H7 (cell line): ENCODE data around the gene CNTNAP5. TPM values are rescaled to one million over a fixed set of nuclear protein-coding genes. Genes with fewer than 3 reads are reported as not detected.
"Not testable (repeated sequence)": the region's sequence is repeated elsewhere in the genome, so short reads cannot be mapped to it uniquely, and the experiment has no call there.

Experiments used
- DNase-seq: peaks from one replicate; pipeline ENCODE4 v3.0.0; 2012
- H3K27me3 ChIP-seq: 2 replicates; pipeline ENCODE4 v1.6.0; 2011; ENCODE audit warnings: mild to moderate bottlenecking, low read length; ENCODE audit not compliant: control insufficient read depth, insufficient read depth
- H3K36me3 ChIP-seq: replicated peaks from 2 replicates; pipeline ENCODE4 v1.5.1; 2011; ENCODE audit warnings: low read length; ENCODE audit not compliant: control insufficient read depth, insufficient read depth
- H3K4me3 ChIP-seq: 2 replicates; pipeline ENCODE4 v1.5.1; 2011; ENCODE audit warnings: low read depth, mild to moderate bottlenecking, control low read depth, low read length, moderate library complexity; ENCODE audit not compliant: insufficient read depth
- total RNA-seq: library from RNA; depleted of rRNA; stranded (reverse); fragments of >200 nt; shearing (Covaris generic); gene quantifications from 2 replicates; pipeline ENCODE4 v1.2.3, GENCODE V29; 2014

The CNTNAP5 gene
- total RNA-seq, 1 experiment from 2014 or later, result 0.28 TPM

DNA sequence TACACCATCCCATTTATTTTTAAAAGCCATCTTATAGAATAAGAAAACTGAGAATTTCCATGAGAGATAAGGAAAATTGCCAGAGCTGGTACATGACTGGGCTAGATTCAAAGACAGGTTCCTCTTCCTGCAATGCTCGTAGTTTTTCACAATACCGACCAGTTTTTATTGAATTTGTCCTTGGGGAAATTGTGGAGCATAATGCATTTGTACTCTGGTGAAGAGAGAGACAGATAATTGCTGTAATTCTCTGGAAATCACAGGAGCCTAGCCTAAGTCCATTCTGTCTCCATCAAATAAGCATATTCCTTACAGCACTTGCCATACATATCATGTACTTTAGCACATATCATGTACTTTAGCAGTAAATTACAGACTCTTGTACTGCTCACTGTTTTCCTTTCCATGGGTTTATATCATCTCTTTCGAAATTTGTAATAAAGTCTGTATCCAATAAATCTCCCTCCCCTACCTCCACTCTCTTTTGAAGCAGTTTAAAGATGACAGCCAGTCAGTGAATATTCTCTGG, 355.2 kb downstream of the CNTNAP5 start:
- no peak overlapping the region for H3K4me3 ChIP-seq
- no peak for DNase-seq
- no peaks in the 10 kb centered on the region for H3K36me3 ChIP-seq
- no peaks in the 10 kb centered on the region for H3K27me3 ChIP-seq

- DNase-seq, result no peak
- Histone ChIP-seq H3K36me3 (no peaks in the 10 kb centered on the region), H3K4me3 (no peak overlapping the region), H3K27me3 (no peaks in the 10 kb centered on the region)
These were observed 357.1 kb downstream of the CNTNAP5 start for GRCh38 chr2:124382067-124382618.

- no peak overlapping the region for H3K4me3 ChIP-seq
- no peaks in the 10 kb centered on the region for H3K27me3 ChIP-seq
- H3K36me3 ChIP-seq, result no peaks in the 10 kb centered on the region
- no peak for DNase-seq
These were observed 370.9 kb downstream of the CNTNAP5 start for GRCh38 chr2:124395961-124396360.

- Histone ChIP-seq H3K27me3 (no peaks in the 10 kb centered on the region), H3K4me3 (no peak overlapping the region), H3K36me3 (no peaks in the 10 kb centered on the region)
- DNase-seq, result no peak
These were observed 377.2 kb downstream of the CNTNAP5 start for GRCh38 chr2:124402274-124402673.

- H3K27me3 ChIP-seq, DNase-seq, H3K36me3 ChIP-seq: not testable (repeated sequence)
- peak overlapping the region; percentile 10; the same call in 1 of the 2 replicates for H3K4me3 ChIP-seq
These were observed 382.9 kb downstream of the CNTNAP5 start for GRCh38 chr2:124407836-124408534.

DNA sequence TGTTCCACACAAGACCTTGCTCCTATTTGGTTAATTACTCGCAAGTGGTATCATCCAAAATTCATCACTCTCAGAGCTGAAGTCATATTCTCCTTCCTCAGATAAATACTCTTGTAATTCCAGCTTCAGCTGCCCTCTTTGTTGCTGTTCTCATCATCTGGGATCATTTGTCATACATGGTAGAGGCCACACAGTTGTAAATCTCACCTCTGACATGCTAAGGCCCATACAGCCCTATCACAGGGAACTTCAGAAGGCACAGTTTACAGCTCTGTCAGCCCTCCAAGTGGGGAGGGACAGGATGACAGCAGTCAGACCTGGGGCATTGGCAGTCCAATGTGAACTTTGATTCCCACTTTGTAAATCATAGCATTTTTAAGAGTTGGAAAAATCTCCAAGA, 399.0 kb downstream of the CNTNAP5 start:
- H3K36me3 ChIP-seq, result no peaks in the 10 kb centered on the region
- DNase-seq, result no peak
- no peak overlapping the region for H3K4me3 ChIP-seq
- H3K27me3 ChIP-seq, result no peaks in the 10 kb centered on the region

DNA sequence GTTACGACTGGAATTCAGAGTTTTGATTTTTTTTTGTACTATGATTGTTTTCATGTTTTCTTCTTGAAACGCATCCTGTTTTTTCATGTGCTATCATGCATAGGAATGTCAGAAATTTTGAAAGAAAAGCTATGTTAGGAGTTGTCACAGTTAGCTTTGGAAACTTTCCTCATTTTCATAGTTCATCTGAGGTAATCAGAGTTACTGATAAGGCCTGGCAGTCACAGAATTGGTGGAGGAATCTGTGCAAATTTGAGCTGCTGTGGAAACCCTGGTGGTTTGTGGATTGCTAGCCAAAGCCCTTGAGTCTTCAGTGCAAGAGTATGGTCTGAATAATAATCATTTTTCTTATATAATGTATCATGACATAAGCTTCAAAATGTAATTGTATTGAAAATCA, 401.0 kb downstream of the CNTNAP5 start:
- no peaks in the 10 kb centered on the region for H3K36me3 ChIP-seq
- H3K4me3 ChIP-seq, result no peak overlapping the region

GRCh38 chr2:124426625-124427024, 401.5 kb downstream of the CNTNAP5 start:
- Histone ChIP-seq H3K4me3 (no peak overlapping the region), H3K27me3 (no peaks in the 10 kb centered on the region), H3K36me3 (no peaks in the 10 kb centered on the region)
- DNase-seq, result peak; percentile 32

More for the DNA sequence above, 401.0 kb downstream of the CNTNAP5 start:
- DNase-seq, result no peak
- no peaks in the 10 kb centered on the region for H3K27me3 ChIP-seq

DNA sequence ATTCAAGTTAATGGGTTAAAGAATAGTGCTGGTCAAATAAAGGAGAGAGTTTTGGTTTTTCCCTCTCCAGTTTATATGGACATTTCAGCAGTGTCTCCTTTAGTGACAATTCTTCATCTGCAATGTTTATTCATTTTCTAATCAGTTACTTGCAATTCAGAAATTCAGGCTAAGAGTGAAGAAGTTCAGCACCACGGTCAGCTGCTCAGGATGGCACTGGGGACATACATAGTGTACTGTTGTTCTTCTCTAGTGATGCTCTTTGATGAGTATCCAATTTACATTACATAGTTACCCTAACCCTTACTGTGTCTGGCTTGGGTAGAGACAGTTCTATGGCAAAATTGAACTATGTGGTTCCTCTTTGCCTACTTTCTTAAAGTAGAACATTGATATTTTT, 412.7 kb downstream of the CNTNAP5 start:
- no peak for DNase-seq
- H3K27me3 ChIP-seq, result no peaks in the 10 kb centered on the region

DNA sequence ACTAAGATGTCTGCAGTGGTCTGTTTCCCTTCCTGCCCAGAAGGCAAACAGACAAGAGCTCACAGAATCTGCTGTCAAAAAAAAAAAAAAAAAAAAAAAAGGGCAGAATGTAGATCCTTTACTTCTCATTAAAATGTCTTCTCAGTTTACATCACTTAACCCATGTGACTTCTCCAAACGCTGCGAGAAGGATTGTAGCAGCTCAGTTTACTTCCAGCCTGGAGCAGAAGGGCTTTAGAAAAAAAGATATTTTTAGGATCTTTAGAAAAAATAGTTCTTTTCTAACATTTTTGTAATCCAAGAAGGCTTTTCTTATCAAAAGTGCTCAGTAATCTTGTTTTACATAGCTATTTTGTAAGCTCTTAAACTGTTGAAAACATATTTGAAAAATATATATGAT, 425.4 kb downstream of the CNTNAP5 start:
- Histone ChIP-seq H3K4me3 (no peak overlapping the region), H3K27me3 (no peaks in the 10 kb centered on the region), H3K36me3 (no peaks in the 10 kb centered on the region)
- no peak for DNase-seq

More for the DNA sequence above, 412.7 kb downstream of the CNTNAP5 start:
- Histone ChIP-seq H3K36me3 (no peaks in the 10 kb centered on the region), H3K4me3 (no peak overlapping the region)

DNA sequence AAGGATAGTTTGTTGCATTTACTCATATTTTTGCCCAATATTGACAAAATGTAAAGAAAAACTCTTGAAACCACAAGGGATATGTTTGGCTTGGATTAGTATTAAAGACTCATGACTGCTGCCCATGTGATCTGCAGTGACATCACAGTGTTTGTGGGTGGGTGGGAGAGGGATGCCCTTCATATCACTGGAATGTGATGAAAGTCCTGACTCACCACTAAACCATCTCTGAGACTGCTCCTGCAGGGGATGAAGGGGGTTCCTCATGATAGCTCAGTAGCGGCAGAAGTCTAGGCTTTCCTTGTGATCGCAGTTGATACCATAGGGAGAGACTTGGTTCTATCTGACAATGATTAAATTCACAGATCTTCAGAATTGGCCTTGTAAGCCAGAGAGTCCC, 451.2 kb downstream of the CNTNAP5 start:
- DNase-seq, result no peak
- Histone ChIP-seq H3K36me3 (no peaks in the 10 kb centered on the region), H3K4me3 (no peak overlapping the region), H3K27me3 (no peaks in the 10 kb centered on the region)

DNA sequence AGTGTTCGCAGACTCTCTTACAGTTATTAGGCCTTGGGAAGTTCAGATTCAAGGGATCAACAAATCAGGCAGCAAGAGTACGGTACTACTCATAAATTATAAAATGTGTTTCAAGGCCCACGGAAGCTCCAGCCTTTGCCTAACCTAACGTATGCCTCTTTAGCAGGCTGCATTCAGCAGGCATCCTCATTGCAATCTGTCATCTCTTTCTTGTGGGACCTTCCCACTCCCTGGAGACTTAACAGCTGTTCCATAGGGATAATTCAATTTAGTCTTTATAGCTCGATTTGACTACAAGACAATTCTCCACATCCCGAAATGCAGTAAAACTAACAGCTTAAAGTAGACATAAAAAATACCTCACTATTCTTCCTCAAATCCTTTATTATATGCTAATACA, 453.7 kb downstream of the CNTNAP5 start:
- Histone ChIP-seq H3K4me3 (no peak overlapping the region), H3K27me3 (no peaks in the 10 kb centered on the region), H3K36me3 (no peaks in the 10 kb centered on the region)
- DNase-seq, result no peak

DNA sequence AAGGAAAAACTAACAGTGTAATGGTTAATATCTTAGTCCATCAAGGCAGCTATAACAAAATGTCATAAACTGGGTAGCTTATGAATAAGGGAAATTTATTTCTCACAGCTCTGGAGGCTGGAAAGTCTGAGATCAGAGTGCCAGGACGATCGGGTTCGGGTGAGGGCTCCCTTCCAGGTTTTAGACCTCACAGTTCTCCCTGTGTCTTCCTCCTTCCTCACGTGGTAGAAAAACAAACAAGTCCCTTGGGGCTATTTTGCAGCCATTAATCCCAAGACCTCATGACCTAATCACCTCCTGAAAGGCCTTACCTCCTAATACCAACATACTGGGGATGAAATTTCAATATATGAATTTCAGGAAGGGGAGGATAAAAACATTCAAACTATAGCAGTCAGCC, 455.9 kb downstream of the CNTNAP5 start:
- Histone ChIP-seq H3K36me3 (no peaks in the 10 kb centered on the region), H3K4me3 (no peak overlapping the region), H3K27me3 (no peaks in the 10 kb centered on the region)
- DNase-seq, result no peak

DNA sequence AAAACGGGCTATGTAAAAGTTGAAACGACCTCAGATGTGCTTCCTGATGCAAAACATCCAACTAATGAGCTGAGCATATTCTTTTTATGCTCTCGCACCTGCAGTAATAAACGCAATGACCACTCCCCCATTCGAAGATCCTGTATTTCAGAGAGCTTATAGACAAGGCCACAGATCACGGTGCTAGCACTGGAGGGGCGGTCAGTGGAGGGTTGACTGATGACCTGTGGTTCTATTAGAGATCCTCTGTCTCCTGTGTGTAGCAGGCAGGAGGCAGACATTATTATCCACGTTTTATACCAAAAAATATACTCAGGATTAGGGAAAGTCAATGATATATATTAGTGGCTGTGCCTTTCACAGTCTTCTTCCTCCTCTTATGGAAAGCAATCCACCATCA, 457.0 kb downstream of the CNTNAP5 start:
- no peak overlapping the region for H3K4me3 ChIP-seq
- H3K27me3 ChIP-seq, result no peaks in the 10 kb centered on the region
- DNase-seq, result no peak

GRCh38 chr2:124482551-124482950, 457.5 kb downstream of the CNTNAP5 start:
- DNase-seq, result no peak

More for the DNA sequence above, 457.0 kb downstream of the CNTNAP5 start:
- no peaks in the 10 kb centered on the region for H3K36me3 ChIP-seq

More at GRCh38 chr2:124482551-124482950, 457.5 kb downstream of the CNTNAP5 start:
- H3K27me3 ChIP-seq, result no peaks in the 10 kb centered on the region
- H3K36me3 ChIP-seq, result no peaks in the 10 kb centered on the region
- H3K4me3 ChIP-seq, result no peak overlapping the region
